HepG2 (cell line): ENCODE measurements around the gene SASH1. TPM values are rescaled to one million over a fixed set of nuclear protein-coding genes. Genes with fewer than 3 reads are reported as not detected.
A peak's percentile ranks its signal among the peaks of the same experiment; 100 is the strongest.

Experiments
- ARNT ChIP-seq: fragments of 450-650 bp; IDR thresholded peaks from 2 replicates; pipeline ENCODE4 v1.6.1; 2017
- ATF1 ChIP-seq: IDR thresholded peaks from 2 replicates; pipeline ENCODE4 v1.6.1; 2016; ENCODE audit warnings: mild to moderate bottlenecking, control low read depth
- ATF7-NPFF ChIP-seq: sonication (generic); formaldehyde crosslinking; IDR thresholded peaks from 2 replicates; pipeline ENCODE4 v1.8.1; 2023; ENCODE audit warnings: mild to moderate bottlenecking, low read depth, missing genetic modification reagents, moderate library complexity
- CBFB ChIP-seq: sonication (generic); formaldehyde crosslinking; IDR thresholded peaks from 2 replicates; pipeline ENCODE4 v1.4.0; 2020; ENCODE audit warnings: missing genetic modification reagents
- DDIT3 ChIP-seq: sonication (generic); formaldehyde crosslinking; IDR thresholded peaks from 2 replicates; pipeline ENCODE4 v1.4.0; 2020; ENCODE audit warnings: mild to moderate bottlenecking, missing genetic modification reagents
- DNMT3B ChIP-seq: conservative IDR thresholded peaks from 2 replicates; pipeline ENCODE4 v1.6.1; 2016; ENCODE audit warnings: missing biosample characterization, control low read depth
- FOXJ3 ChIP-seq: sonication (generic); formaldehyde crosslinking; IDR thresholded peaks from 2 replicates; pipeline ENCODE4 v1.4.0; 2020; ENCODE audit warnings: missing genetic modification reagents, mild to moderate bottlenecking, borderline replicate concordance
- KDM2A ChIP-seq: sonication (generic); formaldehyde crosslinking; IDR thresholded peaks from 2 replicates; pipeline ENCODE4 v1.4.0; 2020; ENCODE audit warnings: low read depth, missing genetic modification reagents, borderline replicate concordance
- KDM3A ChIP-seq: IDR thresholded peaks from 2 replicates; pipeline ENCODE4 v1.6.1; 2018; ENCODE audit warnings: low read depth, missing compliant biosample characterization
- NFYC ChIP-seq: IDR thresholded peaks from 2 replicates; pipeline ENCODE4 v1.6.1; 2016; ENCODE audit warnings: missing genetic modification reagents, missing compliant biosample characterization
- NRL ChIP-seq: sonication (generic); formaldehyde crosslinking; IDR thresholded peaks from 2 replicates; pipeline ENCODE4 v1.5.0; 2020; ENCODE audit warnings: missing genetic modification reagents, mild to moderate bottlenecking, moderate library complexity, borderline replicate concordance
- RCOR2 ChIP-seq: IDR thresholded peaks from 2 replicates; pipeline ENCODE4 v1.6.1; 2016; ENCODE audit warnings: missing biosample characterization, missing genetic modification reagents
- RELA ChIP-seq: sonication (generic); formaldehyde crosslinking; IDR thresholded peaks from 2 replicates; pipeline ENCODE4 v1.4.0; 2020; ENCODE audit warnings: missing genetic modification reagents
- SRF ChIP-seq: IDR thresholded peaks from 2 replicates; pipeline ENCODE4 v1.6.1; 2011; ENCODE audit warnings: mild to moderate bottlenecking, low read depth, low read length, moderate library complexity
- TCF7 ChIP-seq: sonication (generic); IDR thresholded peaks from 2 replicates; pipeline ENCODE4 v1.6.1; 2016; ENCODE audit warnings: antibody characterized with exemption, low read depth
- TEF ChIP-seq: sonication (generic); formaldehyde crosslinking; IDR thresholded peaks from 2 replicates; pipeline ENCODE4 v1.5.0; 2020; ENCODE audit warnings: missing genetic modification reagents
- USF2 ChIP-seq, 2 experiments: sonication (generic) in 1 of 2; formaldehyde crosslinking in 1 of 2; IDR thresholded peaks; 2 replicates each; pipeline versions ENCODE4 v1.5.1 to v1.6.1; 2011 to 2020; ENCODE audit warnings: borderline replicate concordance in 1 of 2, low read depth in 1 of 2, low read length in 1 of 2, mild to moderate bottlenecking in 1 of 2, missing genetic modification reagents in 1 of 2, moderate library complexity in 1 of 2
- ZBTB7B ChIP-seq: sonication (generic); formaldehyde crosslinking; IDR thresholded peaks from 2 replicates; pipeline ENCODE4 v1.4.0; 2020; ENCODE audit warnings: missing genetic modification reagents
- ZBTB8A ChIP-seq: sonication (generic); formaldehyde crosslinking; IDR thresholded peaks from 2 replicates; pipeline ENCODE4 v1.4.0; 2020; ENCODE audit warnings: mild to moderate bottlenecking, low read depth, missing genetic modification reagents, borderline replicate concordance
- ZNF143 ChIP-seq: sonication (generic); formaldehyde crosslinking; IDR thresholded peaks from 2 replicates; pipeline ENCODE4 v1.4.0; 2020; ENCODE audit warnings: missing genetic modification reagents
- ZNF296 ChIP-seq: sonication (generic); formaldehyde crosslinking; conservative IDR thresholded peaks from 2 replicates; pipeline ENCODE4 v1.5.0; 2020; ENCODE audit warnings: mild to moderate bottlenecking, missing genetic modification reagents
- ZNF468 ChIP-seq: sonication (generic); formaldehyde crosslinking; IDR thresholded peaks from 2 replicates; pipeline ENCODE4 v1.8.0; 2022; ENCODE audit warnings: mild to moderate bottlenecking, moderate library complexity, missing genetic modification reagents
- ZNF776 ChIP-seq: sonication (generic); formaldehyde crosslinking; IDR thresholded peaks from 2 replicates; pipeline ENCODE4 v1.4.0; 2020; ENCODE audit warnings: mild to moderate bottlenecking, missing genetic modification reagents
- polyA plus RNA-seq, 8 experiments: library from polyadenylated mRNA; depleted of rRNA in 3 of 8; stranded (reverse) in 7 of 8; unstranded in 1 of 8; fragments of >200 nt; fragmentation: Illumina TruSeq in 4 of 8; extraction: Trizol in 4 of 8; gene quantifications; 2 replicates each; pipeline versions ENCODE4 v1.2.1 to v1.2.3, GENCODE V29; 2011 to 2016; ENCODE audit warnings: low read depth in 4 of 8, missing spikeins in 1 of 8, mixed read lengths in 1 of 8; ENCODE audit not compliant: insufficient read depth in 1 of 8
- total RNA-seq, 5 experiments: library from RNA; depleted of rRNA; stranded (reverse); fragments of >200 nt; fragmentation: Illumina TruSeq; extraction: Trizol; gene quantifications; 2 replicates each; pipeline ENCODE4 v1.2.3, GENCODE V29; 2016; ENCODE audit warnings: low read depth in 1 of 5
- TF ChIP-seq, protein P1 (sequence below): sonication (generic); formaldehyde crosslinking; conservative IDR thresholded peaks from 2 replicates; pipeline ENCODE4 v1.4.0; 2020; ENCODE audit warnings: missing genetic modification reagents
- TF ChIP-seq, protein P2 (sequence below): sonication (generic); formaldehyde crosslinking; IDR thresholded peaks from 2 replicates; pipeline ENCODE4 v1.8.0; 2022; ENCODE audit warnings: mild to moderate bottlenecking, missing genetic modification reagents, moderate library complexity
- TF ChIP-seq, protein P3 (sequence below): sonication (generic); formaldehyde crosslinking; IDR thresholded peaks from 2 replicates; pipeline ENCODE4 v1.8.0; 2022; ENCODE audit warnings: mild to moderate bottlenecking, missing genetic modification reagents; ENCODE audit not compliant: insufficient replicate concordance

The SASH1 gene
- total and polyA plus RNA-seq, 2 of the 13 experiments (the other 11 are each of a cell fraction or from before 2014, with no cell fraction given): 7.5 to 8.2 TPM

GRCh38 chr6:148342100-148342349 is 613 bp upstream of the SASH1 start (continued):
- TF ChIP-seq, protein P1, sequence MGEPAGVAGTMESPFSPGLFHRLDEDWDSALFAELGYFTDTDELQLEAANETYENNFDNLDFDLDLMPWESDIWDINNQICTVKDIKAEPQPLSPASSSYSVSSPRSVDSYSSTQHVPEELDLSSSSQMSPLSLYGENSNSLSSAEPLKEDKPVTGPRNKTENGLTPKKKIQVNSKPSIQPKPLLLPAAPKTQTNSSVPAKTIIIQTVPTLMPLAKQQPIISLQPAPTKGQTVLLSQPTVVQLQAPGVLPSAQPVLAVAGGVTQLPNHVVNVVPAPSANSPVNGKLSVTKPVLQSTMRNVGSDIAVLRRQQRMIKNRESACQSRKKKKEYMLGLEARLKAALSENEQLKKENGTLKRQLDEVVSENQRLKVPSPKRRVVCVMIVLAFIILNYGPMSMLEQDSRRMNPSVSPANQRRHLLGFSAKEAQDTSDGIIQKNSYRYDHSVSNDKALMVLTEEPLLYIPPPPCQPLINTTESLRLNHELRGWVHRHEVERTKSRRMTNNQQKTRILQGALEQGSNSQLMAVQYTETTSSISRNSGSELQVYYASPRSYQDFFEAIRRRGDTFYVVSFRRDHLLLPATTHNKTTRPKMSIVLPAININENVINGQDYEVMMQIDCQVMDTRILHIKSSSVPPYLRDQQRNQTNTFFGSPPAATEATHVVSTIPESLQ (CRISPR knock-in tag): no peak
- no peak for TF ChIP-seq DDIT3 (CRISPR knock-in tag)
- TF ChIP-seq, protein P2, sequence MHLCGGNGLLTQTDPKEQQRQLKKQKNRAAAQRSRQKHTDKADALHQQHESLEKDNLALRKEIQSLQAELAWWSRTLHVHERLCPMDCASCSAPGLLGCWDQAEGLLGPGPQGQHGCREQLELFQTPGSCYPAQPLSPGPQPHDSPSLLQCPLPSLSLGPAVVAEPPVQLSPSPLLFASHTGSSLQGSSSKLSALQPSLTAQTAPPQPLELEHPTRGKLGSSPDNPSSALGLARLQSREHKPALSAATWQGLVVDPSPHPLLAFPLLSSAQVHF: no peak
- TF ChIP-seq KDM3A: no peak; the same call in 1 of the 2 replicates
- no peak for TF ChIP-seq ZBTB8A (CRISPR knock-in tag)
- no peak for TF ChIP-seq ZNF296 (CRISPR knock-in tag)
- no peak for TF ChIP-seq RELA (CRISPR knock-in tag)
- no peak for TF ChIP-seq SRF
- no peak for TF ChIP-seq DNMT3B (CRISPR knock-in tag)
- TF ChIP-seq TEF (CRISPR knock-in tag): peak; percentile 8; the same call in 1 of the 2 replicates
- TF ChIP-seq FOXJ3 (CRISPR knock-in tag): no peak
- no peak for TF ChIP-seq ARNT
- TF ChIP-seq, protein P3, sequence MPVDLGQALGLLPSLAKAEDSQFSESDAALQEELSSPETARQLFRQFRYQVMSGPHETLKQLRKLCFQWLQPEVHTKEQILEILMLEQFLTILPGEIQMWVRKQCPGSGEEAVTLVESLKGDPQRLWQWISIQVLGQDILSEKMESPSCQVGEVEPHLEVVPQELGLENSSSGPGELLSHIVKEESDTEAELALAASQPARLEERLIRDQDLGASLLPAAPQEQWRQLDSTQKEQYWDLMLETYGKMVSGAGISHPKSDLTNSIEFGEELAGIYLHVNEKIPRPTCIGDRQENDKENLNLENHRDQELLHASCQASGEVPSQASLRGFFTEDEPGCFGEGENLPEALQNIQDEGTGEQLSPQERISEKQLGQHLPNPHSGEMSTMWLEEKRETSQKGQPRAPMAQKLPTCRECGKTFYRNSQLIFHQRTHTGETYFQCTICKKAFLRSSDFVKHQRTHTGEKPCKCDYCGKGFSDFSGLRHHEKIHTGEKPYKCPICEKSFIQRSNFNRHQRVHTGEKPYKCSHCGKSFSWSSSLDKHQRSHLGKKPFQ (CRISPR knock-in tag): no peak
- TF ChIP-seq ATF7-NPFF: peak; percentile 6; the same call in 1 of the 2 replicates
- no peak for TF ChIP-seq KDM2A (CRISPR knock-in tag)
- TF ChIP-seq NRL (CRISPR knock-in tag): no peak
- no peak for TF ChIP-seq ZNF776 (CRISPR knock-in tag)
- TF ChIP-seq RCOR2 (CRISPR knock-in tag): no peak
- TF ChIP-seq TCF7: no peak
- TF ChIP-seq CBFB (CRISPR knock-in tag): no peak
- no peak for TF ChIP-seq ATF1 (CRISPR knock-in tag)
- TF ChIP-seq USF2 (IDR thresholded peaks at IDR 0.05; ENCODE audit: low read depth, low read length): no peak
- TF ChIP-seq USF2 (CRISPR knock-in tag; IDR thresholded peaks at IDR 0.05; ENCODE audit: borderline replicate concordance): no peak; the same call in 1 of the 2 replicates
- no peak for TF ChIP-seq ZBTB7B (CRISPR knock-in tag)
- no peak for TF ChIP-seq ZNF143
- no peak for TF ChIP-seq NFYC (CRISPR knock-in tag)
- no peak for TF ChIP-seq ZNF468
